GM19025 (cell line): ENCODE results near the gene LEMD2.

Source experiments
- ATAC-seq: cut with Tn5 transposase; IDR thresholded peaks from one replicate; pipeline ENCODE4 v1.9.1; 2021; ENCODE audit warnings: mild to moderate bottlenecking, low read depth, moderate library complexity; ENCODE audit not compliant: unreplicated experiment

The LEMD2 gene

GRCh38 chr6:33778444-33779121 is 10.3 kb downstream of the LEMD2 start:
- ATAC-seq, result no peak

- ATAC-seq, result no peak
These were observed 11.2 kb downstream of the LEMD2 start for GRCh38 chr6:33777398-33778388.

- no peak for ATAC-seq
These were observed 12.2 kb downstream of the LEMD2 start for GRCh38 chr6:33776764-33777163.

GRCh38 chr6:33776186-33776585 is 12.7 kb downstream of the LEMD2 start:
- ATAC-seq, result no peak

GRCh38 chr6:33774774-33775173 is 14.2 kb downstream of the LEMD2 start:
- ATAC-seq, result no peak

- no peak for ATAC-seq
These were observed 15.9 kb downstream of the LEMD2 start for GRCh38 chr6:33772902-33773472.

GRCh38 chr6:33772082-33772830 is 16.7 kb downstream of the LEMD2 start:
- no peak for ATAC-seq

GRCh38 chr6:33771146-33772081 is 17.5 kb downstream of the LEMD2 start:
- no peak for ATAC-seq

- no peak for ATAC-seq
These were observed 18.1 kb downstream of the LEMD2 start for GRCh38 chr6:33770833-33771145.

GRCh38 chr6:33770124-33770832 is 18.7 kb downstream of the LEMD2 start:
- no peak for ATAC-seq

GRCh38 chr6:33769248-33769821 is 19.6 kb downstream of the LEMD2 start:
- ATAC-seq, result no peak

- ATAC-seq, result no peak
These were observed 20.2 kb downstream of the LEMD2 start for GRCh38 chr6:33768644-33769120.

- ATAC-seq, result no peak
These were observed 21.7 kb downstream of the LEMD2 start for GRCh38 chr6:33766921-33767907.

- no peak for ATAC-seq
These were observed 23.6 kb downstream of the LEMD2 start for GRCh38 chr6:33765368-33765767.

- ATAC-seq, result no peak
These were observed 24.9 kb downstream of the LEMD2 start for GRCh38 chr6:33764036-33764435.

GRCh38 chr6:33763483-33763882 is 25.4 kb downstream of the LEMD2 start:
- no peak for ATAC-seq

- ATAC-seq, result no peak
These were observed 26.2 kb downstream of the LEMD2 start for GRCh38 chr6:33762713-33763112.
